ENCODE results near the gene MYO19. TPM values are rescaled to one million over a fixed set of nuclear protein-coding genes. Genes with fewer than 3 reads are reported as not detected.
"Not testable (repeated sequence)": the region's sequence is repeated elsewhere in the genome, so short reads cannot be mapped to it uniquely, and the experiment has no call there.

MYO19 gene
- polyA plus RNA-seq, 6 donors from 2014 or later, result 1.3 to 8.6 (median 4.9) TPM

DNA sequence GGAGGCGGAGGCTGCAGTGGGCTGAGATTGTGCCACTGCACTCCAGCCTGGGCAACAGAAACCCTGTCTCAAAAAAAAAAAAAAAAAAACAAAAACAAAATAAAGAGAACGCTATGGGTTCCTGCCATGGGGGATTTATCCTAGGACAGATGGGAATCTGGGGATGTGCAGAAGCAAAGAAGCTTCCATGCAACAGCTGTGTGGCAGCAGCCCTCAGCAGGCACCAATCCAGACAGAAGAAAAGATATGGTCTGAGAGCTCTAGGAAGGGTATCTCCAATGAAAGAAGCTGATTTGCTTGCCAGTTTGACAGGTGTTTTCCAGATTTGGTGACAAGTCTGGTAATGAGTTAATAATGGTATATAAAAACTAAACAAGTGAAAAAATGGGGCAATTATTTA, 11.6 kb downstream of the MYO19 start:
- peaks cover 9 to 10% (median 9%) of the 10 kb centered on the region in 3 donors for H3K4me1 Mint-ChIP-seq
- no peak overlapping the region for H3K4me3 Mint-ChIP-seq
- H3K36me3 Mint-ChIP-seq, result peaks cover 11 to 30% of the 10 kb centered on the region in 2 donors

GRCh38 chr17:36515837-36516236, 18.8 kb downstream of the MYO19 start:
- Mint-ChIP-seq H3K36me3 (peaks cover 8 to 10% of the 10 kb centered on the region in 2 donors), H3K27ac (no peak overlapping the region), H3K4me1 (peaks cover 5 to 9% (median 7%) of the 10 kb centered on the region in 3 donors), H3K4me3 (no peak overlapping the region), H3K27me3 (no peaks in the 10 kb centered on the region), H3K9me3 (no peaks in the 10 kb centered on the region)
- ATAC-seq (ENCODE audit: low read depth in 2 of 2) (no peak), DNase-seq (no peak)

More for the DNA sequence above, 11.6 kb downstream of the MYO19 start:
- DNase-seq (no peak), ATAC-seq (ENCODE audit: low read depth in 2 of 2) (no peak)
- no peaks in the 10 kb centered on the region for H3K9me3 Mint-ChIP-seq
- H3K27me3 Mint-ChIP-seq, result no peaks in the 10 kb centered on the region
- no peak overlapping the region for H3K27ac Mint-ChIP-seq

DNA sequence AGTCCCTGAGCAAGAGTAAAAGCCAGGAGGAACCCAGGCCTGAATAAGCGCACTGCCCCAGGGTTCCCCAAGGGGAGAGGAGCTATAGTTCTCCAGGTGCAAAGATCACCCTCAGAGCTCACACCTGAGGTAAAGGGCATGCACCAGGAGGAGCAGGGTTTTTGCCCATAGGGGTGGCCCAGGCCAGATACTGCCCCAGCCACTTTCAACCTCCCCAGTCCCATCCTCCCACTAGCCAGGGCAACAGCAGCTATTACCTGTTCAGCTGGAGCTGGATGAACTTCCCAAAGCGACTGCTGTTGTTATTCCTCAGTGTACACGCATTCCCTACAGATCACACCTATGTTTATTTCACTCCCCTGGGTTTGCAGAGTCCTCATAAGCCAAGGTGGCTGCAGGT, 19.8 kb downstream of the MYO19 start:
- H3K9me3 Mint-ChIP-seq, result no peaks in the 10 kb centered on the region
- peaks cover 0 to 7% of the 10 kb centered on the region in 2 donors for H3K36me3 Mint-ChIP-seq
- no peak overlapping the region for H3K27ac Mint-ChIP-seq
- no peak for ATAC-seq (ENCODE audit: low read depth in 2 of 2)
- H3K4me1 Mint-ChIP-seq, result peaks cover 5 to 7% (median 6%) of the 10 kb centered on the region in 3 donors
- no peak overlapping the region for H3K4me3 Mint-ChIP-seq
- DNase-seq, result no peak
- H3K27me3 Mint-ChIP-seq, result no peaks in the 10 kb centered on the region

DNA sequence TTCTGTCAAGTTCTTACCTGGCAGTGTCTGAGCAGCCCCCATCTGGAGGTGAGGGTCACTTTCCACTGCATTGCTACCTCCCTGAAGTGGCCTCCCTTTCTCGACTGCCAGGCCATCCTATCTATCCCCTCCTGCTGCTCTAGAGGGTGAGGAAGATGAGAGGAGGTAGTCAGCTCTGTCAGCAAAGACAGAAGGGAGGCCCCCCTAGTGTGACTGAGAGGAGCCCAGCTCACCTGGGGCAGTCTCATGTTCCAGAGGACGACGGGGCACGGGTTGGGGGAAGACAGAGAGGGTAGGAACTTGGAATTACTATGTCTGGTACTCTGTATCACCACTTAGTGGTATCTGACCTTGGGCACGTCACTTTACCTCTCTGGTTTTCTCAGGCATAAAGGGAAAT, 22.0 kb downstream of the MYO19 start:
- no peak for DNase-seq
- no peak for ATAC-seq (ENCODE audit: low read depth in 2 of 2)
- Mint-ChIP-seq H3K4me1 (no peaks in the 10 kb centered on the region), H3K9me3 (no peaks in the 10 kb centered on the region), H3K36me3 (peaks cover 0 to 7% of the 10 kb centered on the region in 2 donors), H3K27ac (peak overlapping the region in 1 of 6 donors; percentile 21), H3K27me3 (no peaks in the 10 kb centered on the region), H3K4me3 (no peak overlapping the region)

DNA sequence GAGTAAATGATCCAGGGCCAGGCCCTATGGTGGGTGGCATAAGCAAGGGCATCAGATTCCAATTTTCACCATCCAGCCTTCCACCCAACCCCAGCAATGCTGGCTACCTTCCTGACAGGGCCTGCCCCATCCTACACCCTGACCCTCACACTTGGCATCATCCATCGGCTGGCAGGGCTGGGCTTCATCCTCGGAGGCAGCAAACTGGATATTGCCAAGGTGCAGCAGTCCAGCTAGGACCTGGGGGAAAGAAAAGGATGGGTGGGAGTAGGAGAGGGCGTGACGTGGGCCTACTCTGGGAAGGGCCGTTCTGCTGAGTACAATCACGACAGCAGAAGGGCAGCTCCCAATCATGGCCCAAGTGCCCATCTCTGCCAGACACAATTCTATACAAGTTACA, 23.5 kb downstream of the MYO19 start:
- Mint-ChIP-seq H3K9me3 (no peaks in the 10 kb centered on the region), H3K27ac (peak overlapping the region in 1 of 6 donors; percentile 58), H3K4me1 (no peaks in the 10 kb centered on the region), H3K27me3 (no peaks in the 10 kb centered on the region), H3K36me3 (peaks cover 0 to 4% of the 10 kb centered on the region in 2 donors), H3K4me3 (no peak overlapping the region)
- no peak for ATAC-seq (ENCODE audit: low read depth in 2 of 2)
- no peak for DNase-seq

DNA sequence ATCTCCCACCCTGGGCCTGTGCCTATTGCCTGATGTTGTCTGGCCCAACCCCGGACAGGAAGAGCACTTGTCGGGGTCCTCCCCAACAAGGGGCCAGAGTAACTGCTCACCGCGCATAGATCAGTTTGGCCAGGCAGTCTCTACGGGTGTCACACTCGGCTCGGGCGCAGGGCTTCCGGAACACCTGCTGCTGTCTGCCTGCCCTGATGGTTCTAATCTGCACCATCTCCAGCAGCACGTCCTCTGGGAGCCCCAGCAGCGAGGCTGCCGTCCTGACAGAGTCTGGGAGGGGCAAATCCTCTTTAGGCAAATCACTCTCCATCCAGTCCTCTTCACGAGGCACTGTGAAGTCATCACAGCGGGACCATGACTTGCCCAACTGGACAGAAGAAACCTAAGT, 24.0 kb downstream of the MYO19 start:
- Mint-ChIP-seq H3K36me3 (peaks cover 4% of the 10 kb centered on the region in 2 donors), H3K9me3 (no peaks in the 10 kb centered on the region), H3K27me3 (no peaks in the 10 kb centered on the region), H3K4me3 (no peak overlapping the region), H3K4me1 (peaks cover 0 to 4% (median 0%) of the 10 kb centered on the region in 3 donors), H3K27ac (no peak overlapping the region)
- ATAC-seq (ENCODE audit: low read depth in 2 of 2) (no peak), DNase-seq (no peak)

GRCh38 chr17:36509272-36509985, 25.2 kb downstream of the MYO19 start:
- Mint-ChIP-seq H3K4me3 (no peak overlapping the region), H3K27ac (peak overlapping the region in 2 of 6 donors; percentile 12 to 51), H3K27me3 (no peaks in the 10 kb centered on the region), H3K4me1 (peaks cover 0 to 7% (median 0%) of the 10 kb centered on the region in 3 donors), H3K36me3 (peaks cover 4 to 7% of the 10 kb centered on the region in 2 donors), H3K9me3 (no peaks in the 10 kb centered on the region)
- DNase-seq (no peak), ATAC-seq (ENCODE audit: low read depth in 2 of 2) (no peak)

DNA sequence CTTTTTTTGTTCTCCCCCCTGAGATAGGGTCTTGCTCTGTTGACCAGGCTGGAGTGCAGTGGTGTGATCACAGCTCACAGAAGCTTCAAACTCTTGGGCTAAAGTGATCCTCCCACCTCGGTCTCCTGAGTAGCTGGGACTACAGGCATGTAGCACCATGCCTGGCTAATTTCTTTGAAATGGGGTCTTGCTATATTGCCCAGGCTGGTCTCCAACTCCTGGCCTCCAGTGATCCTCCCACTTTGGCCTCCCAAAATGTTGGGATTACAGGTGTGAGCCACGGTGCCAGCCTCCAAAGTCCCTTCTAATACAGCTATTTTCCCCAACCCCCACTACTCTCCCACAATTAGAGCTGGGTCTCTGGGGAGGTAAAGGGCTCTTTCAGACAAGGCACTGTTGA, 26.2 kb downstream of the MYO19 start:
- H3K4me1 Mint-ChIP-seq; DNase-seq; H3K27me3 Mint-ChIP-seq; H3K9me3 Mint-ChIP-seq; H3K36me3 Mint-ChIP-seq; ATAC-seq (ENCODE audit: low read depth in 2 of 2); H3K4me3 Mint-ChIP-seq: not testable (repeated sequence)
- H3K27ac Mint-ChIP-seq, result peak overlapping the region in 1 of 6 donors; percentile 54

GRCh38 chr17:36507266-36507665, 27.4 kb downstream of the MYO19 start:
- DNase-seq (no peak), ATAC-seq (ENCODE audit: low read depth in 2 of 2) (no peak)

GRCh38 chr17:36506831-36507230, 27.8 kb downstream of the MYO19 start:
- peaks cover 4 to 7% of the 10 kb centered on the region in 2 donors for H3K36me3 Mint-ChIP-seq
- H3K4me3 Mint-ChIP-seq, result no peak overlapping the region

More at GRCh38 chr17:36507266-36507665, 27.4 kb downstream of the MYO19 start:
- Mint-ChIP-seq H3K4me3 (no peak overlapping the region), H3K9me3 (no peaks in the 10 kb centered on the region), H3K4me1 (peaks cover 0 to 13% (median 5%) of the 10 kb centered on the region in 3 donors), H3K27me3 (no peaks in the 10 kb centered on the region), H3K27ac (no peak overlapping the region), H3K36me3 (peaks cover 4 to 7% of the 10 kb centered on the region in 2 donors)

DNA sequence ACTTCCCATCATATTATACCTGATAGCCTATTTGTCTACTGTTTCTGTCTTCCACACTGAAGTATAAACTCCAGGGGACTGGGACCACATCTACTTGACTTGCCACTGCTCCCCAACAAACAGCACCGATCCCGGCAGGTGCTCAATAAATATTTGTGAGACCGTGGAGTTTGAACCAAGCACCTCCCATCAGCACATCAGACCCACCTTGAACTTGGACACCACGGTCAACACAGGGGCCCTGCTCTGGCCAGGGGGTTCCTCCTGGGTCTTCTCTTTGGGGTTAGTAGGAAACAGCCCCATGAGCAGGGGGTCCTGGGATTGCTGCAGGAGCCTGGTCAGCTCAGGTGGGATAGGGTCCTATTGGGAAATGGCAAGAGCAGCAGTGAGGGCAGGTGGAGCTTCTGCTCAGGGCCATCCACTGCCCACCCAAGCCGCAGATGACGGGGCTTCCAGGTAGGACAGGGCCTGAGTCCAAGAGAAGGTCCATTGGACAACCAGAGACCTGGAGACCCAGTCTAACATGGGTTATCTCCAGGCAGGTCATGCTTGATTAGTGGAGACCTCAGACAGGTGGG, 28.3 kb downstream of the MYO19 start:
- no peak for ATAC-seq (ENCODE audit: low read depth in 2 of 2)
- Mint-ChIP-seq H3K27me3 (no peaks in the 10 kb centered on the region), H3K4me3 (no peak overlapping the region), H3K27ac (peak overlapping the region in 1 of 6 donors; percentile 39), H3K9me3 (no peaks in the 10 kb centered on the region), H3K36me3 (peaks cover 4 to 7% of the 10 kb centered on the region in 2 donors), H3K4me1 (peaks cover 0 to 15% (median 5%) of the 10 kb centered on the region in 3 donors)
- no peak for DNase-seq

More at GRCh38 chr17:36506831-36507230, 27.8 kb downstream of the MYO19 start:
- ATAC-seq (ENCODE audit: low read depth in 2 of 2) (no peak), DNase-seq (no peak)
- peaks cover 0 to 15% (median 5%) of the 10 kb centered on the region in 3 donors for H3K4me1 Mint-ChIP-seq
- H3K27me3 Mint-ChIP-seq, result no peaks in the 10 kb centered on the region
- H3K27ac Mint-ChIP-seq, result no peak overlapping the region
- no peaks in the 10 kb centered on the region for H3K9me3 Mint-ChIP-seq

DNA sequence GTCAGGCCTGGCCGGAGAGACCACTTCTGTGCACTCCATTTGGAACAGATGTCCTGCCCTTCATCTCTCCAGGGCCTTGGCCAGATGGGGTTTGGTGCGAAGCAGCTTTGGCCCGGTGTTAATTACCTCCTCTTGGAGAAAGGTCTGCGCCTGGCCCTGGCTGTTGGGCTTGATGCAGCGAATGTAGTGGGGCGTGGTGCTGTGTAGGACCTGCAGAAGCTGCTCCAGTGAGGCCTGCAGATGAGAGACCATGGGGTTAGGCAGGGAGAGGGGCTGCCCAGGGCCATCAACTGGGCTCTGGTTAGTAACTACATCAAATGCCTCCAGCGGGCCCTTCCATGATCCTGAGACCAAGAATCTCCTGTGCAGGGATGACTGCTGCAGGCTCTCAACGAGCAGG, 29.5 kb downstream of the MYO19 start:
- Mint-ChIP-seq H3K27me3 (no peaks in the 10 kb centered on the region), H3K27ac (peak overlapping the region in 1 of 6 donors; percentile 54), H3K4me3 (no peak overlapping the region), H3K4me1 (peaks cover 0 to 15% (median 5%) of the 10 kb centered on the region in 3 donors), H3K36me3 (peaks cover 0 to 7% of the 10 kb centered on the region in 2 donors), H3K9me3 (no peaks in the 10 kb centered on the region)
- no peak for DNase-seq
- no peak for ATAC-seq (ENCODE audit: low read depth in 2 of 2)

DNA sequence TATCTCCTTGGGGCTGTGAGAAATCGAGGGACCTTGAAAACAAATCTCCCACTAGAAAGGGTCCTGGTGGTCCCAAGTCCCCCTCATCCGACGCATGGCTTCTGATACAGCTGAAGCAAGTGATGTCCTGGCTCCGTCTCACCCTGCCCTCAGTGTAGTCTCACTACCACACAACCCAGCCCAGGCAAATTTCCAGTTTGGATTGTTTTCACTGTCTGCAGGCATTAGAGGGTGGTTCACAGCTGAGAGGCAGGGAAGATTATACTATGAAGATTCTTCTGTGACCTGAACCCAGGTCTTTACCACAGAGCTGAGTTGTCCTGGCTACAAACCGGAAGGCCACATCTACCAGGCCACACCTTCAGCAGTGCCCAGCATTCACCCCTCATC, 30.5 kb downstream of the MYO19 start:
- Mint-ChIP-seq H3K36me3 (peaks cover 0 to 7% of the 10 kb centered on the region in 2 donors), H3K27me3 (no peaks in the 10 kb centered on the region), H3K4me3 (no peak overlapping the region), H3K4me1 (peaks cover 0 to 15% (median 5%) of the 10 kb centered on the region in 3 donors), H3K27ac (no peak overlapping the region), H3K9me3 (no peaks in the 10 kb centered on the region)
- ATAC-seq (ENCODE audit: low read depth in 2 of 2) (no peak), DNase-seq (no peak)

All from naive B cell (primary cell).